Heart right ventricle (tissue), 16 donors: Measurements from ENCODE around the gene RNPEPL1. TPM values are rescaled to one million over a fixed set of nuclear protein-coding genes. Genes with fewer than 3 reads are reported as not detected.

Experiments
- ATAC-seq, 8 donors: fragments of 200-7000 bp; cut with Tn5 transposase; one replicate each; pipeline ENCODE4 v1.9.1; 2020; ENCODE audit warnings: mild to moderate bottlenecking in 8 of 8, moderate library complexity in 8 of 8, moderate number of reproducible peaks in 1 of 8
- DNase-seq, 2 donors: peaks; one replicate each; pipeline ENCODE4 v3.0.0-alpha.2; 2020
- H3K27ac ChIP-seq, 10 donors: fragments of 200-600 bp; sonication (generic) in 2 of 10; one replicate each; pipeline versions ENCODE4 v1.5.0 to v1.8.0; 2020 to 2022; ENCODE audit warnings: mild to moderate bottlenecking in 3 of 10
- H3K27me3 ChIP-seq, 7 donors: fragments of 200-600 bp; one replicate each; pipeline ENCODE4 v1.8.0; 2021 to 2022; ENCODE audit warnings: mild to moderate bottlenecking in 2 of 7
- H3K36me3 ChIP-seq, 9 donors: fragments of 200-600 bp; sonication (generic) in 1 of 9; one replicate each; pipeline versions ENCODE4 v1.5.0 to v1.8.0; 2020 to 2022; ENCODE audit warnings: mild to moderate bottlenecking in 2 of 9
- H3K4me1 ChIP-seq, 9 donors: fragments of 200-600 bp; sonication (generic) in 1 of 9; one replicate each; pipeline versions ENCODE4 v1.5.0 to v1.8.0; 2020 to 2022; ENCODE audit warnings: mild to moderate bottlenecking in 4 of 9
- H3K4me3 ChIP-seq, 10 donors: fragments of 200-600 bp; sonication (generic) in 2 of 10; one replicate each; pipeline versions ENCODE4 v1.5.0 to v1.8.0; 2020 to 2022; ENCODE audit warnings: mild to moderate bottlenecking in 7 of 10, moderate library complexity in 2 of 10
- H3K9me3 ChIP-seq, 11 donors: fragments of 200-600 bp in 10 of 11; sonication (generic) in 2 of 11; one replicate each; pipeline versions ENCODE4 v1.5.0 to v1.8.0; 2013 to 2022; ENCODE audit warnings: mild to moderate bottlenecking in 2 of 11, control low read depth in 1 of 11, moderate library complexity in 1 of 11
- WGBS, 2 donors: extraction: QIAGEN DNeasy Blood & Tissue Kit; methylation state at CpG; one replicate each; pipeline ENCODE4 v1.1.7; 2013; ENCODE audit warnings: inconsistent platforms in 1 of 2; 5-methylcytosine and 5-hydroxymethylcytosine counted together
- intact Hi-C, 10 donors: fragments of 100-400 bp; cut with DNase I; formaldehyde crosslinking; loops; one replicate each; pipeline versions ENCODE4 v1.11.1 to v1.14.2; 2022
- polyA plus RNA-seq, 2 donors: library from polyadenylated mRNA; stranded (reverse); fragments of 200-250 nt; gene quantifications; one replicate each; pipeline ENCODE4 v1.2.3, GENCODE V29; 2013
- total RNA-seq, 10 donors: library from RNA; stranded (reverse); fragmentation: NEBNext Ultra II Directional in 3 of 10; extraction: Animal tissue kit (Norgen Biotek cat#: 25700) in 3 of 10; gene quantifications; one replicate each; pipeline versions ENCODE4 v1.2.1 to v1.2.4, GENCODE V29; 2021 to 2023
- TF ChIP-seq, protein P1 (sequence below), 9 donors: fragments of 200-600 bp; sonication (generic) in 2 of 9; IDR thresholded peaks; one replicate each; pipeline versions ENCODE4 v1.5.0 to v1.8.0; 2021 to 2022; ENCODE audit warnings: antibody characterized with exemption in 9 of 9, mild to moderate bottlenecking in 5 of 9, moderate library complexity in 1 of 9
- donor health status: Arrhythmogenic right ventricular cardiomyopathy.
- donor health status: ischemic (EF 13 %, LVEDD 7.1; RV severe dilation, severe dysfunction).
- donor health status: healthy with polysubstance abuse.
- donor health status: DM: no; HTN: yes; CAD: no.
- donor health status: DM: no; HTN: no; CAD: no.
- donor health status: ischemic (EF 25% LVEDD 6.9; RV normal size, moderate dysfunction).
- donor health status: ischemic (EF 25% LVEDD 5.7; RV mildly dilated, moderate dysfunction).
- donor health status: healthy.
- donor health status: DM: yes; HTN: yes; CAD: no.
- donor health status: Ischemic cardiomyopathy.
- donor health status: ischemic (EF 35%, LVEDD 5.7; RV mildly dilated, moderate dysfunction).
- donor health status: nonischemic (EF 11% LVEDD 7.7; RV severe dilation, severe dysfunction).
- donor health status: DM: yes; HTN: yes; CAD: no.
- donor health status: PGD.
- donor health status: ischemic (EF 29% LVEDD 5.4; RV normal size, mild dysfunction).
- donor health status: nonischemic (EF 23%, LVEDD 6.1; RV moderate dilation, normal function).

The RNPEPL1 gene
- total and polyA plus RNA-seq, 12 donors = 62.8 to 247 (median 75.2) TPM

DNA sequence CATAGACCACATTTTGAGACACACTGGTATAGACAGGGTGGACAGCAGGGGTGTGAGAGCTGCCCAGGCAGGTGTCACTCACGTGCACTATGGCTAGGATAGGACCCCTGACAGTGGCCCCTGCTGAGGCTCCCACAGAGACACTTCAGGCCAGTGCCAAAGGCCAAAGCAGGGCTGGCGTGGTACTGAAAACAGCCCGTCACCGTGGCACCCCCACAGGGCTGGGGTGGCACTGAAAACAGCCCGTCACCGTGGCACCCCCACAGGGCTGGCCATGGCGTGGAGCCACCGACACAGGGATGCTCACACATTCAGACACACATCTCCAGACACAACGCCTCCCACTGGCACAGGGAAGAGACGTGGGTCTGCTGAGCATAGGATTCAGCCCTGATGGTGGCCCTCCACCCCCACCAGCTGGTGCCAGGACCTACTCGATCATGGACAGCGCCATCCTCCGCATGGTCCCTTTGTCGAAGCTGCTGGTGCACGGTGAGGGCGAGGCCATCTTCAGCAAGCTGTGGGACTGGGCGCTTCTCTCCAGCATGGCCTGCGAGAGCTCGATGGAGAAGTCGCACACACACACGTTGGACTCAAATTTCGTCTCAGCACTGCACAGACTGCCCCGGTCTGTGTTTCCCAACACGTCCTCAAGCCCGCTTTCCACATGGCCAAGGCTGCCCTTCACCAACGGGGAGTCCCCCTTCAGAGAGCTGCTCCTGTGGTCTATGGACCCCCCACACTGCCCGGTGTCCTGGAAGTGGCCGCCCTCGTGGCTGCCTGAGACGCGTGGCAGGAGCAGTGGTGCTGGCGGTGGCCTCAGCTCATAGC is 44.6 kb upstream of the RNPEPL1 start:
- TF ChIP-seq, protein P1, sequence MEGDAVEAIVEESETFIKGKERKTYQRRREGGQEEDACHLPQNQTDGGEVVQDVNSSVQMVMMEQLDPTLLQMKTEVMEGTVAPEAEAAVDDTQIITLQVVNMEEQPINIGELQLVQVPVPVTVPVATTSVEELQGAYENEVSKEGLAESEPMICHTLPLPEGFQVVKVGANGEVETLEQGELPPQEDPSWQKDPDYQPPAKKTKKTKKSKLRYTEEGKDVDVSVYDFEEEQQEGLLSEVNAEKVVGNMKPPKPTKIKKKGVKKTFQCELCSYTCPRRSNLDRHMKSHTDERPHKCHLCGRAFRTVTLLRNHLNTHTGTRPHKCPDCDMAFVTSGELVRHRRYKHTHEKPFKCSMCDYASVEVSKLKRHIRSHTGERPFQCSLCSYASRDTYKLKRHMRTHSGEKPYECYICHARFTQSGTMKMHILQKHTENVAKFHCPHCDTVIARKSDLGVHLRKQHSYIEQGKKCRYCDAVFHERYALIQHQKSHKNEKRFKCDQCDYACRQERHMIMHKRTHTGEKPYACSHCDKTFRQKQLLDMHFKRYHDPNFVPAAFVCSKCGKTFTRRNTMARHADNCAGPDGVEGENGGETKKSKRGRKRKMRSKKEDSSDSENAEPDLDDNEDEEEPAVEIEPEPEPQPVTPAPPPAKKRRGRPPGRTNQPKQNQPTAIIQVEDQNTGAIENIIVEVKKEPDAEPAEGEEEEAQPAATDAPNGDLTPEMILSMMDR (IDR thresholded peaks at IDR 0.05) = no peak
- DNase-seq = no peak
- Histone ChIP-seq H3K4me1 (peaks cover 0 to 12% (median 6%) of the 10 kb centered on the region in 9 donors), H3K36me3 (peaks cover 0 to 49% (median 4%) of the 10 kb centered on the region in 9 donors), H3K27ac (no peak overlapping the region), H3K4me3 (no peak overlapping the region), H3K27me3 (peaks cover 0 to 21% (median 0%) of the 10 kb centered on the region in 7 donors), H3K9me3 (peaks cover 0 to 30% (median 0%) of the 10 kb centered on the region in 11 donors)
- WGBS, 2 donors = 97% methylated on average over 32 of the region's 32 CpGs
- intact Hi-C loops = loop anchor here in 1 of 10 donors (10.0 kb wide), 1 partner anchor 181 kb away; no protein-coding TSS in a partner anchor
- peak in 1 of 8 donors; percentile 15 for ATAC-seq

DNA sequence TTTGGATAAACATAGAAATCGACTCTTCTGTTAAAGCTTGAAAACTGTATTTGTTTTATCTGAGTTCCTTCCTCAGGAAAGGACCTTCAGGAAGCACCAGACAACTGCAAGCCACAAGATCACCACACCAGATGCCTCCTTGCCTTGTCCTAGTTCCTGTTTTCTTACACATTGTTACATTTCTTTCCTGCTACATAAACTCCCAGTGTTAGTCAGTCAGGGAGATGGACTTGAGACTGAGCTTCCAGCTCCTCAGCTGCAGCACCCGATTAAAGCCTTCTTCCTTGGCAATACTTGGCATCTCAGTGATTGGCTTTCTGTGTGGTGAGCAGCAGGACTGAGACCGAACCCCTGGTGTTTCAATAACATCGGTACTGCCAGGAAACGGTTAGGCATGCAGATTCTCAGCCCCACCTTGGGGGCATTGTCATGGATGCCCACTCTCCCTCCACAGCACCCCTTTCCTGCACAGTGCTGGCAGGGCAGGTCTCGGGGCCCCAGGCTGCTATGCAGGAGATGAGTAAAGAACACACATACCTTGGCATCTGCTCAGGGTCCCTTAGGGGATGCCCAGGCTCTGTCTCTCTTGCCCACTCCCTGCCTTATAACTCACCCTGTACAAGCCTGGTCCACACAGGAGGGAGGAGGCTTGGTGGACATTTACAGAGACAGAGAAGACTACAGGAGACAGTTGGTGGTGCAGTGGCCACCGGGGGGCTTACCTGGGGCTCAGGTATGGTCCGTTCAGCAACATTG is 43.1 kb upstream of the RNPEPL1 start:
- TF ChIP-seq, protein P1 (IDR thresholded peaks at IDR 0.05) = no peak
- DNase-seq = no peak
- H3K27me3 ChIP-seq = peaks cover 0 to 6% (median 0%) of the 10 kb centered on the region in 7 donors
- peaks cover 0 to 63% (median 4%) of the 10 kb centered on the region in 9 donors for H3K36me3 ChIP-seq
- H3K4me1 ChIP-seq = peaks cover 0 to 4% (median 2%) of the 10 kb centered on the region in 9 donors
- H3K4me3 ChIP-seq = no peak overlapping the region
- WGBS, 2 donors = 83 to 87% methylated on average over 8 of the region's 8 CpGs
- H3K27ac ChIP-seq = no peak overlapping the region
- intact Hi-C loops = loop anchor here in 1 of 10 donors (10.0 kb wide), 1 partner anchor 180 kb away; no protein-coding TSS in a partner anchor
- ATAC-seq = no peak
- peaks cover 0 to 30% (median 0%) of the 10 kb centered on the region in 11 donors for H3K9me3 ChIP-seq

DNA sequence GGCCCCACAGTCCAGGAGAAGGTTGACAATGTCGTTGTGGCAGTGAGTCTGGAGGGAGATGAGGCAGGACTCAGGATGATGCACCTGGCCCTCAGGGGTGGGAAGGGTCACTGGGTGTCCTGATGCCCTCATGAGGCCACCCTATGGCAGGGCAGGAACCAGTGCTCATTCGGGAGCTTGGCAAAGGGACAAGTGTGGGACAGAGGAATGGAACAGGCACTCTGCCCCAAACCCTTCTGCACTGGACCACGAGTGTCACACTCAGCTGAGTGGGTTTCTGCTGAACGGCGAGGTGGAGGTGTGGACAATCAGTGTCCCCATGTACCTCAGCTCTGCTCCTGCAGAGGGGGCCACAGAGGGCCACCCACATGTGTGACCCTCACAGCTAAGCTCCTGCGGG is 42.5 kb upstream of the RNPEPL1 start:
- Histone ChIP-seq H3K27ac (no peak overlapping the region), H3K4me1 (no peaks in the 10 kb centered on the region), H3K9me3 (peaks cover 0 to 35% (median 0%) of the 10 kb centered on the region in 11 donors), H3K4me3 (no peak overlapping the region), H3K27me3 (no peaks in the 10 kb centered on the region), H3K36me3 (peaks cover 0 to 65% (median 4%) of the 10 kb centered on the region in 9 donors)
- peak in 1 of 8 donors; percentile 11 for ATAC-seq
- intact Hi-C loops = loop anchor here in 1 of 10 donors (10.0 kb wide), 1 partner anchor 179 kb away; no protein-coding TSS in a partner anchor
- WGBS, 2 donors = 96 to 97% methylated on average over 6 of the region's 6 CpGs
- TF ChIP-seq, protein P1 (IDR thresholded peaks at IDR 0.05) = no peak
- no peak for DNase-seq

DNA sequence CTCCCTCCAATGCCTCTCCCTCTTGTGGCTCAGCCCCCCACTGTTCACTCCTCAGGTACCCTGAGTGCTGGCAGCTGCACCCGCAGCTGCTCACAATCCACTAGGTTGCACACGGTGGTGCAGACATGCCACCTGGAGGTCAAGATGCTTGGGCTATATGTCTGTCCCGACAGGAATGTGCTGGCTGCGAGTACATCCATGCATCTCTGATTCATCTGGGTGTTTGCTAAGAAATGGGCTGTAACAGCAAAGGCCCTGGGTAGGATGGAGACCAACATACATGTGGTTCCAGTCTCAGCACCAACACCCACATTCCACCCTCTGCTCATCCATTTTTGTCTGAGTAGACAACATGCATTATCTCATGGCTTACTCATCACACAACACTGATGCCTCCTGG is 41.8 kb upstream of the RNPEPL1 start:
- no peaks in the 10 kb centered on the region for H3K27me3 ChIP-seq
- DNase-seq (no peak), ATAC-seq (no peak)
- no peak overlapping the region for H3K4me3 ChIP-seq
- H3K4me1 ChIP-seq = no peaks in the 10 kb centered on the region
- 89% methylated on average over 4 of the region's 4 CpGs for WGBS, 2 donors
- TF ChIP-seq, protein P1 (IDR thresholded peaks at IDR 0.05) = no peak
- peaks cover 0 to 43% (median 5%) of the 10 kb centered on the region in 11 donors for H3K9me3 ChIP-seq
- intact Hi-C loops = loop anchor here in 1 of 10 donors (10.0 kb wide), 1 partner anchor 178 kb away; no protein-coding TSS in a partner anchor
- no peak overlapping the region for H3K27ac ChIP-seq
- peaks cover 0 to 72% (median 4%) of the 10 kb centered on the region in 9 donors for H3K36me3 ChIP-seq
